Natural killer cell (primary cell): ENCODE measurements around the gene CCDC12. TPM values are rescaled to one million over a fixed set of nuclear protein-coding genes. Genes with fewer than 3 reads are reported as not detected.

Experiments used
- ATAC-seq, 3 donors: fragments of 150-1000 bp in 2 of 3; fragments of 200-7000 bp in 1 of 3; cut with Tn5 transposase; 1 replicate in 1 of 3; 2 replicates in 2 of 3; pipeline ENCODE4 v1.10.0; 2021; ENCODE audit warnings: mild to moderate bottlenecking in 2 of 3, moderate library complexity in 2 of 3
- DNase-seq, 2 donors: peaks; one replicate each; pipeline versions ENCODE4 v3.0.0 to v3.0.0-alpha.2; 2013 to 2021; ENCODE audit warnings: mixed read lengths in 1 of 2
- H3K27ac ChIP-seq: one replicate; pipeline ENCODE4 v1.5.1; 2013; ENCODE audit warnings: mild to moderate bottlenecking, low read length
- H3K27me3 ChIP-seq: one replicate; pipeline ENCODE4 v1.6.1; 2013; ENCODE audit warnings: low read length; ENCODE audit not compliant: control insufficient read depth, insufficient read depth
- H3K36me3 ChIP-seq: one replicate; pipeline ENCODE4 v1.6.1; 2013; ENCODE audit warnings: low read length; ENCODE audit not compliant: control insufficient read depth, insufficient read depth
- H3K4me1 ChIP-seq: one replicate; pipeline ENCODE4 v1.6.1; 2013; ENCODE audit warnings: low read length; ENCODE audit not compliant: control insufficient read depth, insufficient read depth
- H3K4me3 ChIP-seq: one replicate; pipeline ENCODE4 v1.5.1; 2013; ENCODE audit warnings: low read length
- H3K9me3 ChIP-seq: one replicate; pipeline ENCODE4 v1.6.1; 2013; ENCODE audit warnings: low read length; ENCODE audit not compliant: control insufficient read depth, insufficient read depth
- H3K27ac Mint-ChIP-seq, 2 donors: one replicate each; pipeline ENCODE4 v1.8.0; 2022; ENCODE audit warnings: mild to moderate bottlenecking in 2 of 2, mixed read lengths in 2 of 2, moderate library complexity in 1 of 2
- H3K27me3 Mint-ChIP-seq, 2 donors: one replicate each; pipeline ENCODE4 v1.8.0; 2022; ENCODE audit warnings: low read depth in 2 of 2, mixed read lengths in 2 of 2
- H3K36me3 Mint-ChIP-seq: one replicate; pipeline ENCODE4 v1.8.0; 2022; ENCODE audit warnings: mixed read lengths
- H3K4me1 Mint-ChIP-seq, 2 donors: one replicate each; pipeline ENCODE4 v1.8.0; 2022; ENCODE audit warnings: mixed read lengths in 2 of 2
- H3K4me3 Mint-ChIP-seq: one replicate; pipeline ENCODE4 v1.8.0; 2022; ENCODE audit warnings: mild to moderate bottlenecking, moderate library complexity, mixed read lengths
- H3K9me3 Mint-ChIP-seq, 2 donors: one replicate each; pipeline ENCODE4 v1.8.0; 2022; ENCODE audit warnings: mixed read lengths in 2 of 2
- WGBS: methylation state at CpG from one replicate; pipeline ENCODE4 v1.1.7; 2013; ENCODE audit warnings: missing lambda C conversion rate; ENCODE audit not compliant: insufficient coverage; 5-methylcytosine and 5-hydroxymethylcytosine counted together
- intact Hi-C: fragments of 100-400 bp; cut with micrococcal nuclease; formaldehyde crosslinking; loops from one replicate; pipeline ENCODE4 v1.14.2; 2022
- total RNA-seq, 4 donors: library from RNA; stranded (reverse); fragments of 120-200 nt in 1 of 4; gene quantifications; one replicate each; pipeline versions ENCODE4 v1.2.3 to v1.2.4, GENCODE V29; 2013 to 2022
- TF ChIP-seq, protein P1 (sequence below): fragments of 200-600 bp; IDR thresholded peaks from one replicate; pipeline ENCODE4 v1.8.0; 2022; ENCODE audit warnings: antibody characterized with exemption

CCDC12 gene
- total RNA-seq, 3 donors from 2014 or later (not counting 1 experiment from before 2014, with no cell fraction given): 104 to 114 (median 111) TPM

GRCh38 chr3:46990573-46991374 lies 14.2 kb upstream of the CCDC12 start:
- WGBS: 87% methylated on average over 11 of the region's 11 CpGs

GRCh38 chr3:46989146-46989810 lies 12.7 kb upstream of the CCDC12 start:
- peak overlapping the region; percentile 84 to 88 for H3K27ac Mint-ChIP-seq
- no peaks in the 10 kb centered on the region for H3K27me3 Mint-ChIP-seq
- H3K27ac ChIP-seq: peak overlapping the region; percentile 20
- peak overlapping the region; percentile 62 for H3K4me3 Mint-ChIP-seq
- no peak for DNase-seq
- H3K4me1 Mint-ChIP-seq: peaks cover 42 to 80% of the 10 kb centered on the region in 2 donors
- no peaks in the 10 kb centered on the region for H3K27me3 ChIP-seq
- peaks cover 71% of the 10 kb centered on the region for H3K4me1 ChIP-seq
- no peaks in the 10 kb centered on the region for H3K9me3 ChIP-seq
- no peak overlapping the region for H3K4me3 ChIP-seq
- 71% methylated on average over 15 of the region's 17 CpGs for WGBS
- H3K36me3 ChIP-seq: peaks cover 63% of the 10 kb centered on the region
- no peak for ATAC-seq
- no peaks in the 10 kb centered on the region for H3K36me3 Mint-ChIP-seq
- intact Hi-C loops: no loop called here
- TF ChIP-seq, protein P1, sequence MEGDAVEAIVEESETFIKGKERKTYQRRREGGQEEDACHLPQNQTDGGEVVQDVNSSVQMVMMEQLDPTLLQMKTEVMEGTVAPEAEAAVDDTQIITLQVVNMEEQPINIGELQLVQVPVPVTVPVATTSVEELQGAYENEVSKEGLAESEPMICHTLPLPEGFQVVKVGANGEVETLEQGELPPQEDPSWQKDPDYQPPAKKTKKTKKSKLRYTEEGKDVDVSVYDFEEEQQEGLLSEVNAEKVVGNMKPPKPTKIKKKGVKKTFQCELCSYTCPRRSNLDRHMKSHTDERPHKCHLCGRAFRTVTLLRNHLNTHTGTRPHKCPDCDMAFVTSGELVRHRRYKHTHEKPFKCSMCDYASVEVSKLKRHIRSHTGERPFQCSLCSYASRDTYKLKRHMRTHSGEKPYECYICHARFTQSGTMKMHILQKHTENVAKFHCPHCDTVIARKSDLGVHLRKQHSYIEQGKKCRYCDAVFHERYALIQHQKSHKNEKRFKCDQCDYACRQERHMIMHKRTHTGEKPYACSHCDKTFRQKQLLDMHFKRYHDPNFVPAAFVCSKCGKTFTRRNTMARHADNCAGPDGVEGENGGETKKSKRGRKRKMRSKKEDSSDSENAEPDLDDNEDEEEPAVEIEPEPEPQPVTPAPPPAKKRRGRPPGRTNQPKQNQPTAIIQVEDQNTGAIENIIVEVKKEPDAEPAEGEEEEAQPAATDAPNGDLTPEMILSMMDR: no peak
- H3K9me3 Mint-ChIP-seq: no peaks in the 10 kb centered on the region

More at GRCh38 chr3:46990573-46991374, 14.2 kb upstream of the CCDC12 start:
- DNase-seq: no peak
- Histone ChIP-seq H3K36me3 (peaks cover 72% of the 10 kb centered on the region), H3K4me3 (no peak overlapping the region), H3K27me3 (no peaks in the 10 kb centered on the region), H3K9me3 (no peaks in the 10 kb centered on the region), H3K4me1 (peaks cover 56% of the 10 kb centered on the region), H3K27ac (peak overlapping the region; percentile 15)
- H3K36me3 Mint-ChIP-seq: no peaks in the 10 kb centered on the region
- H3K9me3 Mint-ChIP-seq: no peaks in the 10 kb centered on the region
- H3K4me3 Mint-ChIP-seq: no peak overlapping the region
- TF ChIP-seq, protein P1: no peak
- no peak for ATAC-seq
- peaks cover 30 to 65% of the 10 kb centered on the region in 2 donors for H3K4me1 Mint-ChIP-seq
- H3K27me3 Mint-ChIP-seq: no peaks in the 10 kb centered on the region
- H3K27ac Mint-ChIP-seq: peak overlapping the region; percentile 84 to 88
- intact Hi-C loops: no loop called here

DNA sequence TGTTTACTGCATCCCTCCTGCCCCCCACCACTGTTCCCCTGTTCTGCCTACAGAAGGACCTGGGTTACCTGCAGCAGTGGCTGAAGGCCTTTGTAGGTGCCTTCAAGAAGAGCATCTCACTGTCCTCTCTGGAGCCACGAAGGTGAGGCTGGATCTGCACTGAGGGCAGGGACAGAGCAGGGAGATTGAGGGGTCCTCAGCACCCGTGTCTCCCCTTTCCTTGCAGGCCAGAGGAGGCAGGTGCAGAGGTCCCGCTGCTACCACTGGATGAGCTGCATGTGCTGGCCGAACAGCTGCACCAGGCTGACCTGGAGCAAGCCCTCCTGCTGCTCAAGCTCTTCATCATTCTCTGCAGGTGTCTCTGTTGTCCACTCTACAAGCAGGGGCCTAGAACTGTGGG lies 12.1 kb upstream of the CCDC12 start:
- no peak for ATAC-seq
- WGBS: 86% methylated on average over 4 of the region's 4 CpGs
- peaks cover 77% of the 10 kb centered on the region for H3K4me1 ChIP-seq
- H3K36me3 Mint-ChIP-seq: no peaks in the 10 kb centered on the region
- H3K9me3 Mint-ChIP-seq: no peaks in the 10 kb centered on the region
- H3K27ac Mint-ChIP-seq: peak overlapping the region; percentile 84 to 88
- TF ChIP-seq, protein P1: no peak
- peak overlapping the region; percentile 81 for H3K4me3 Mint-ChIP-seq
- no peak overlapping the region for H3K4me3 ChIP-seq
- H3K27me3 Mint-ChIP-seq: no peaks in the 10 kb centered on the region
- H3K27me3 ChIP-seq: no peaks in the 10 kb centered on the region
- H3K4me1 Mint-ChIP-seq: peaks cover 42 to 81% of the 10 kb centered on the region in 2 donors
- DNase-seq: no peak
- H3K9me3 ChIP-seq: no peaks in the 10 kb centered on the region
- peaks cover 58% of the 10 kb centered on the region for H3K36me3 ChIP-seq
- intact Hi-C loops: no loop called here
- peak overlapping the region; percentile 20 for H3K27ac ChIP-seq
